K562 (cell line): ENCODE results near the gene LGR6. TPM values are rescaled to one million over a fixed set of nuclear protein-coding genes. Genes with fewer than 3 reads are reported as not detected.

Source experiments
- CBX3 ChIP-seq, 2 experiments: IDR thresholded peaks; 1 replicate in 1 of 2; 2 replicates in 1 of 2; pipeline ENCODE4 v1.6.1; 2012; ENCODE audit warnings: inconsistent platforms in 2 of 2, low read length in 2 of 2, borderline replicate concordance in 1 of 2, control low read depth in 1 of 2
- CHCHD3 ChIP-seq: fragments of 250-450 bp; sonication (Bioruptor Pico); IDR thresholded peaks from 2 replicates; pipeline ENCODE4 v2.1.2; 2022; ENCODE audit warnings: mild to moderate bottlenecking
- GATA2 ChIP-seq: sonication (generic); formaldehyde crosslinking; IDR thresholded peaks from 2 replicates; pipeline ENCODE4 v1.4.0; 2020; ENCODE audit warnings: mild to moderate bottlenecking, missing genetic modification reagents
- HNRNPK ChIP-seq: fragments of 200-400 bp; formaldehyde crosslinking; IDR thresholded peaks from one replicate; pipeline ENCODE4 v1.6.1; 2018; ENCODE audit warnings: mild to moderate bottlenecking, low read depth, low read length; ENCODE audit not compliant: poor library complexity, severe bottlenecking
- MBD1 ChIP-seq: fragments of 250-450 bp; sonication (Bioruptor Pico); IDR thresholded peaks from 2 replicates; pipeline ENCODE4 v1.8.0; 2022; ENCODE audit warnings: inconsistent platforms
- MEF2D ChIP-seq: conservative IDR thresholded peaks from 2 replicates; pipeline ENCODE4 v1.6.1; 2016; ENCODE audit warnings: low read depth, missing genetic modification characterization, missing compliant biosample characterization
- NFE2L1 ChIP-seq: fragments of 450-650 bp; IDR thresholded peaks from 2 replicates; pipeline ENCODE4 v1.6.1; 2016; ENCODE audit warnings: missing genetic modification characterization, low read depth, mild to moderate bottlenecking, missing compliant biosample characterization, moderate library complexity, borderline replicate concordance
- PYGO2 ChIP-seq: fragments of 450-650 bp; IDR thresholded peaks from 2 replicates; pipeline ENCODE4 v1.6.1; 2016; ENCODE audit warnings: mild to moderate bottlenecking, missing genetic modification characterization, moderate library complexity, missing compliant biosample characterization
- SAP30 ChIP-seq: fragments of 200-600 bp; sonication (generic); IDR thresholded peaks from 2 replicates; pipeline ENCODE4 v1.6.1; 2012; ENCODE audit warnings: borderline replicate concordance, low read depth, mild to moderate bottlenecking, moderate library complexity, low read length, control low read depth, inconsistent platforms; ENCODE audit not compliant: insufficient read depth, poor library complexity, severe bottlenecking
- TAF1 ChIP-seq: IDR thresholded peaks from 2 replicates; pipeline ENCODE4 v1.6.1; 2011; ENCODE audit warnings: mild to moderate bottlenecking, low read length, moderate library complexity; ENCODE audit not compliant: insufficient read depth, control insufficient read depth, severe bottlenecking; ENCODE audit errors: extremely low read depth
- ZBTB33 ChIP-seq: sonication (generic); formaldehyde crosslinking; IDR thresholded peaks from 2 replicates; pipeline ENCODE4 v1.8.1; 2023; ENCODE audit warnings: mild to moderate bottlenecking, missing genetic modification reagents
- ZNF274 ChIP-seq: IDR thresholded peaks from 2 replicates; pipeline ENCODE4 v1.6.1; 2011; ENCODE audit warnings: low read depth, mild to moderate bottlenecking, low read length, moderate library complexity, borderline replicate concordance
- ZNF324 ChIP-seq: fragments of 250-450 bp; sonication (Bioruptor Pico); IDR thresholded peaks from 2 replicates; pipeline ENCODE4 v1.4.0; 2020; ENCODE audit warnings: mild to moderate bottlenecking
- polyA plus RNA-seq, 8 experiments: library from polyadenylated mRNA; depleted of rRNA in 4 of 8; stranded (reverse) in 5 of 8; unstranded in 3 of 8; fragments of >200 nt; fragmentation: Nextera tagmentation in 2 of 8; fragmentation: Illumina TruSeq in 1 of 8; extraction: Ambion mirVana in 2 of 8; extraction: Trizol in 1 of 8; gene quantifications; 2 replicates each; pipeline versions ENCODE4 v1.2.1 to v1.2.3, GENCODE V29; 2011 to 2014; ENCODE audit warnings: inconsistent platforms in 1 of 8, missing spikeins in 1 of 8
- total RNA-seq, 7 experiments: library from RNA; depleted of rRNA in 6 of 7; stranded (reverse); fragments of >200 nt in 6 of 7; fragmentation: Illumina TruSeq in 2 of 7; extraction: Trizol in 2 of 7; gene quantifications; 2 replicates each; pipeline versions ENCODE4 v1.2.1 to v1.2.3, GENCODE V29; 2011 to 2021; ENCODE audit warnings: low replicate concordance in 1 of 7
- TF ChIP-seq, protein P1 (sequence below): sonication (generic); formaldehyde crosslinking; IDR thresholded peaks from 2 replicates; pipeline ENCODE4 v1.4.0; 2020; ENCODE audit warnings: mild to moderate bottlenecking, missing genetic modification reagents
- TF ChIP-seq, protein P2 (sequence below): fragments of 150-350 bp; IDR thresholded peaks from 2 replicates; pipeline ENCODE4 v1.6.1; 2014; ENCODE audit warnings: low read depth, mild to moderate bottlenecking, low read length, borderline replicate concordance

LGR6 gene
- total and polyA plus RNA-seq, 9 of the 15 experiments (the other 6 are each of a cell fraction or from before 2014, with no cell fraction given) = 0.01 to 0.54 (median 0.17) TPM; not detected in 1

GRCh38 chr1:202158810-202159533 lies 34.6 kb upstream of the LGR6 start (continued):
- TF ChIP-seq, protein P1, sequence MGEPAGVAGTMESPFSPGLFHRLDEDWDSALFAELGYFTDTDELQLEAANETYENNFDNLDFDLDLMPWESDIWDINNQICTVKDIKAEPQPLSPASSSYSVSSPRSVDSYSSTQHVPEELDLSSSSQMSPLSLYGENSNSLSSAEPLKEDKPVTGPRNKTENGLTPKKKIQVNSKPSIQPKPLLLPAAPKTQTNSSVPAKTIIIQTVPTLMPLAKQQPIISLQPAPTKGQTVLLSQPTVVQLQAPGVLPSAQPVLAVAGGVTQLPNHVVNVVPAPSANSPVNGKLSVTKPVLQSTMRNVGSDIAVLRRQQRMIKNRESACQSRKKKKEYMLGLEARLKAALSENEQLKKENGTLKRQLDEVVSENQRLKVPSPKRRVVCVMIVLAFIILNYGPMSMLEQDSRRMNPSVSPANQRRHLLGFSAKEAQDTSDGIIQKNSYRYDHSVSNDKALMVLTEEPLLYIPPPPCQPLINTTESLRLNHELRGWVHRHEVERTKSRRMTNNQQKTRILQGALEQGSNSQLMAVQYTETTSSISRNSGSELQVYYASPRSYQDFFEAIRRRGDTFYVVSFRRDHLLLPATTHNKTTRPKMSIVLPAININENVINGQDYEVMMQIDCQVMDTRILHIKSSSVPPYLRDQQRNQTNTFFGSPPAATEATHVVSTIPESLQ = no peak
- TF ChIP-seq, protein P2, sequence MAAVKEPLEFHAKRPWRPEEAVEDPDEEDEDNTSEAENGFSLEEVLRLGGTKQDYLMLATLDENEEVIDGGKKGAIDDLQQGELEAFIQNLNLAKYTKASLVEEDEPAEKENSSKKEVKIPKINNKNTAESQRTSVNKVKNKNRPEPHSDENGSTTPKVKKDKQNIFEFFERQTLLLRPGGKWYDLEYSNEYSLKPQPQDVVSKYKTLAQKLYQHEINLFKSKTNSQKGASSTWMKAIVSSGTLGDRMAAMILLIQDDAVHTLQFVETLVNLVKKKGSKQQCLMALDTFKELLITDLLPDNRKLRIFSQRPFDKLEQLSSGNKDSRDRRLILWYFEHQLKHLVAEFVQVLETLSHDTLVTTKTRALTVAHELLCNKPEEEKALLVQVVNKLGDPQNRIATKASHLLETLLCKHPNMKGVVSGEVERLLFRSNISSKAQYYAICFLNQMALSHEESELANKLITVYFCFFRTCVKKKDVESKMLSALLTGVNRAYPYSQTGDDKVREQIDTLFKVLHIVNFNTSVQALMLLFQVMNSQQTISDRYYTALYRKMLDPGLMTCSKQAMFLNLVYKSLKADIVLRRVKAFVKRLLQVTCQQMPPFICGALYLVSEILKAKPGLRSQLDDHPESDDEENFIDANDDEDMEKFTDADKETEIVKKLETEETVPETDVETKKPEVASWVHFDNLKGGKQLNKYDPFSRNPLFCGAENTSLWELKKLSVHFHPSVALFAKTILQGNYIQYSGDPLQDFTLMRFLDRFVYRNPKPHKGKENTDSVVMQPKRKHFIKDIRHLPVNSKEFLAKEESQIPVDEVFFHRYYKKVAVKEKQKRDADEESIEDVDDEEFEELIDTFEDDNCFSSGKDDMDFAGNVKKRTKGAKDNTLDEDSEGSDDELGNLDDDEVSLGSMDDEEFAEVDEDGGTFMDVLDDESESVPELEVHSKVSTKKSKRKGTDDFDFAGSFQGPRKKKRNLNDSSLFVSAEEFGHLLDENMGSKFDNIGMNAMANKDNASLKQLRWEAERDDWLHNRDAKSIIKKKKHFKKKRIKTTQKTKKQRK = no peak
- no peak for TF ChIP-seq ZNF274
- no peak for TF ChIP-seq SAP30
- no peak for TF ChIP-seq CHCHD3
- peak; percentile 53 for TF ChIP-seq TAF1
- TF ChIP-seq GATA2 (CRISPR knock-in tag) = no peak
- TF ChIP-seq ZNF324 (CRISPR knock-in tag) = no peak
- TF ChIP-seq MEF2D (tag) = 0 out of 2 replicates have a peak, but pooled peaks have one; percentile 12
- TF ChIP-seq HNRNPK = no peak
- TF ChIP-seq NFE2L1 = no peak
- TF ChIP-seq CBX3 (IDR thresholded peaks at IDR 0.05; ENCODE audit: borderline replicate concordance in 1 of 2, low read length in 2 of 2) = peak in 1 of 2 experiments; percentile 91; a peak in 2 of 3 replicates
- TF ChIP-seq PYGO2 (tag) = no peak
- TF ChIP-seq ZBTB33 = no peak
- no peak for TF ChIP-seq MBD1 (CRISPR knock-in tag)
